ENCODE measurements around the gene CD300C. TPM values are rescaled to one million over a fixed set of nuclear protein-coding genes. Genes with fewer than 3 reads are reported as not detected.
"Not testable (repeated sequence)": the region's sequence is repeated elsewhere in the genome, so short reads cannot be mapped to it uniquely, and the experiment has no call there.

CD300C gene
- total RNA-seq, 3 donors from 2014 or later: 0.33 to 2.1 (median 0.59) TPM

GRCh38 chr17:74520790-74521480 lies 25.0 kb downstream of the CD300C start:
- Histone ChIP-seq H3K4me3 (peak overlapping the region in 1 of 3 donors; percentile 10), H3K9me3 (peaks cover 9 to 21% of the 10 kb centered on the region in 2 donors), H3K27me3 (peaks cover 0 to 12% of the 10 kb centered on the region in 2 donors), H3K36me3 (no peaks in the 10 kb centered on the region), H3K4me1 (no peaks in the 10 kb centered on the region), H3K27ac (peak overlapping the region in 1 of 2 donors; percentile 60)
- no peak for TF ChIP-seq POLR2AphosphoS5 (IDR thresholded peaks at IDR 0.05)
- no peak for TF ChIP-seq POLR2A (IDR thresholded peaks at IDR 0.05)
- no peak for TF ChIP-seq CTCF (IDR thresholded peaks at IDR 0.05)
- DNase-seq (ENCODE audit: low spot score in 2 of 2): peak; percentile 16 to 46
- intact Hi-C loops (cut with DNase I; ENCODE audit: low total_unique reads): no loop called here

- Histone ChIP-seq H3K27ac (no peak overlapping the region), H3K4me1 (no peaks in the 10 kb centered on the region), H3K27me3 (peaks cover 0 to 12% of the 10 kb centered on the region in 2 donors), H3K9me3 (peaks cover 9 to 21% of the 10 kb centered on the region in 2 donors), H3K36me3 (no peaks in the 10 kb centered on the region), H3K4me3 (no peak overlapping the region)
- intact Hi-C loops (cut with DNase I; ENCODE audit: low total_unique reads): no loop called here
- no peak for TF ChIP-seq POLR2AphosphoS5 (IDR thresholded peaks at IDR 0.05)
- no peak for TF ChIP-seq CTCF (IDR thresholded peaks at IDR 0.05)
- TF ChIP-seq POLR2A (IDR thresholded peaks at IDR 0.05): no peak
- peak; percentile 18 to 33 for DNase-seq (ENCODE audit: low spot score in 2 of 2)
Measured at GRCh38 chr17:74520016-74520434, 25.9 kb downstream of the CD300C start.

- DNase-seq (ENCODE audit: low spot score in 2 of 2); H3K36me3 ChIP-seq; H3K27ac ChIP-seq; H3K4me1 ChIP-seq; H3K4me3 ChIP-seq; intact Hi-C loops (cut with DNase I; ENCODE audit: low total_unique reads): not testable (repeated sequence)
- peaks cover 9 to 18% of the 10 kb centered on the region in 2 donors for H3K9me3 ChIP-seq
- H3K27me3 ChIP-seq: peaks cover 0 to 12% of the 10 kb centered on the region in 2 donors
Measured at GRCh38 chr17:74518413-74518981, 27.4 kb downstream of the CD300C start.

GRCh38 chr17:74516561-74517328 lies 29.2 kb downstream of the CD300C start:
- Histone ChIP-seq H3K27ac (no peak overlapping the region), H3K36me3 (no peaks in the 10 kb centered on the region), H3K27me3 (peaks cover 0 to 8% of the 10 kb centered on the region in 2 donors), H3K9me3 (peaks cover 0 to 11% of the 10 kb centered on the region in 2 donors), H3K4me3 (no peak overlapping the region), H3K4me1 (no peaks in the 10 kb centered on the region)
- no peak for DNase-seq (ENCODE audit: low spot score in 2 of 2)
- TF ChIP-seq POLR2AphosphoS5 (IDR thresholded peaks at IDR 0.05): no peak
- no peak for TF ChIP-seq POLR2A (IDR thresholded peaks at IDR 0.05)
- no peak for TF ChIP-seq CTCF (IDR thresholded peaks at IDR 0.05)
- intact Hi-C loops (cut with DNase I; ENCODE audit: low total_unique reads): no loop called here

- Histone ChIP-seq H3K4me1 (no peaks in the 10 kb centered on the region), H3K27ac (no peak overlapping the region), H3K27me3 (peaks cover 0 to 7% of the 10 kb centered on the region in 2 donors), H3K36me3 (no peaks in the 10 kb centered on the region), H3K4me3 (no peak overlapping the region), H3K9me3 (peaks cover 0 to 11% of the 10 kb centered on the region in 2 donors)
- no peak for DNase-seq (ENCODE audit: low spot score in 2 of 2)
- TF ChIP-seq POLR2AphosphoS5 (IDR thresholded peaks at IDR 0.05) (no peak), POLR2A (IDR thresholded peaks at IDR 0.05) (no peak), CTCF (IDR thresholded peaks at IDR 0.05) (no peak)
- intact Hi-C loops (cut with DNase I; ENCODE audit: low total_unique reads): no loop called here
Measured at GRCh38 chr17:74515941-74516340, 30.0 kb downstream of the CD300C start.

Measured in breast epithelium (tissue), 4 donors.